ENCODE results near the gene RTEL1.

The RTEL1 gene

GRCh38 chr20:63704749-63705117 is 46.6 kb downstream of the RTEL1 start:
- Histone ChIP-seq H3K4me3 (no peak overlapping the region), H3K9me3 (ENCODE audit: low read depth, low read length) (no peaks in the 10 kb centered on the region), H3K9ac (ENCODE audit: insufficient read length) (no peak overlapping the region), H3K27ac (no peak overlapping the region), H3K36me3 (ENCODE audit: insufficient read depth, low read length) (peaks cover 10% of the 10 kb centered on the region; the same call in 1 of the 2 replicates)
- no peak for DNase-seq (ENCODE audit: low read depth, low spot score)
- no peak for TF ChIP-seq EZH2 (IDR thresholded peaks at IDR 0.05)
- TF ChIP-seq POLR2AphosphoS5 (IDR thresholded peaks at IDR 0.05; ENCODE audit: borderline replicate concordance, low read depth, low read length) = no peak
- no peak for TF ChIP-seq FOXP2 (optimal IDR thresholded peaks at IDR 0.05; ENCODE audit: control extremely low read depth, extremely low read length, insufficient read depth)

GRCh38 chr20:63705232-63706026 is 47.3 kb downstream of the RTEL1 start:
- TF ChIP-seq FOXP2 (optimal IDR thresholded peaks at IDR 0.05; ENCODE audit: control extremely low read depth, extremely low read length, insufficient read depth) (no peak), POLR2AphosphoS5 (IDR thresholded peaks at IDR 0.05; ENCODE audit: borderline replicate concordance, low read depth, low read length) (no peak), EZH2 (IDR thresholded peaks at IDR 0.05) (no peak)
- no peak overlapping the region for H3K27ac ChIP-seq
- H3K9ac ChIP-seq (ENCODE audit: insufficient read length) = no peak overlapping the region
- no peak for DNase-seq (ENCODE audit: low read depth, low spot score)
- H3K9me3 ChIP-seq (ENCODE audit: low read depth, low read length) = no peaks in the 10 kb centered on the region
- H3K4me3 ChIP-seq = no peak overlapping the region
- H3K36me3 ChIP-seq (ENCODE audit: insufficient read depth, low read length) = peaks cover 12% of the 10 kb centered on the region

- peak overlapping the region; percentile 96; the same call in 1 of the 2 replicates for H3K4me3 ChIP-seq
- H3K36me3 ChIP-seq (ENCODE audit: insufficient read depth, low read length) = peaks cover 19% of the 10 kb centered on the region
- DNase-seq (ENCODE audit: low read depth, low spot score) = no peak
- H3K9me3 ChIP-seq (ENCODE audit: low read depth, low read length) = no peaks in the 10 kb centered on the region
- no peak overlapping the region for H3K27ac ChIP-seq
- H3K9ac ChIP-seq (ENCODE audit: insufficient read length) = peak overlapping the region; percentile 82
- no peak for TF ChIP-seq FOXP2 (optimal IDR thresholded peaks at IDR 0.05; ENCODE audit: control extremely low read depth, extremely low read length, insufficient read depth)
- no peak for TF ChIP-seq EZH2 (IDR thresholded peaks at IDR 0.05)
- no peak for TF ChIP-seq POLR2AphosphoS5 (IDR thresholded peaks at IDR 0.05; ENCODE audit: borderline replicate concordance, low read depth, low read length)
Observed at GRCh38 chr20:63706027-63706695, 48.0 kb downstream of the RTEL1 start.

- Histone ChIP-seq H3K9ac (ENCODE audit: insufficient read length) (peak overlapping the region; percentile 82), H3K4me3 (peak overlapping the region; percentile 96), H3K36me3 (ENCODE audit: insufficient read depth, low read length) (peaks cover 27% of the 10 kb centered on the region), H3K27ac (no peak overlapping the region), H3K9me3 (ENCODE audit: low read depth, low read length) (peaks cover 3% of the 10 kb centered on the region; the same call in 1 of the 2 replicates)
- no peak for DNase-seq (ENCODE audit: low read depth, low spot score)
- TF ChIP-seq EZH2 (IDR thresholded peaks at IDR 0.05) (no peak), POLR2AphosphoS5 (IDR thresholded peaks at IDR 0.05; ENCODE audit: borderline replicate concordance, low read depth, low read length) (no peak), FOXP2 (optimal IDR thresholded peaks at IDR 0.05; ENCODE audit: control extremely low read depth, extremely low read length, insufficient read depth) (no peak)
Observed at GRCh38 chr20:63706852-63707557, 48.9 kb downstream of the RTEL1 start.

GRCh38 chr20:63707558-63708300 is 49.6 kb downstream of the RTEL1 start, which contains the start of the genes ARFRP1 and ZGPAT:
Gene ARFRP1, minus strand, starts transcription at chr20:63707976. Its CDS starts 885 bp downstream, at chr20:63707091.
Gene ZGPAT, plus strand, starts transcription at chr20:63708039. Its CDS starts 542 bp downstream, at chr20:63708581.
- Histone ChIP-seq H3K36me3 (ENCODE audit: insufficient read depth, low read length) (peaks cover 35% of the 10 kb centered on the region), H3K9me3 (ENCODE audit: low read depth, low read length) (peaks cover 8% of the 10 kb centered on the region; the same call in 1 of the 2 replicates), H3K9ac (ENCODE audit: insufficient read length) (peak within 1 kb of the TSS; percentile 82), H3K4me3 (peak within 1 kb of the TSS; percentile 96), H3K27ac (0 out of 2 replicates have a peak within 1 kb of the TSS, but pooled peaks have one; percentile 46)
- no peak for DNase-seq (ENCODE audit: low read depth, low spot score)
- TF ChIP-seq EZH2 (IDR thresholded peaks at IDR 0.05) (no peak), POLR2AphosphoS5 (IDR thresholded peaks at IDR 0.05; ENCODE audit: borderline replicate concordance, low read depth, low read length) (peak; percentile 77)

GRCh38 chr20:63708301-63709148 is 50.4 kb downstream of the RTEL1 start:
- Histone ChIP-seq H3K27ac (no peak overlapping the region), H3K9ac (ENCODE audit: insufficient read length) (peak overlapping the region; percentile 82), H3K36me3 (ENCODE audit: insufficient read depth, low read length) (peaks cover 40% of the 10 kb centered on the region), H3K4me3 (peak overlapping the region; percentile 96), H3K9me3 (ENCODE audit: low read depth, low read length) (peaks cover 8% of the 10 kb centered on the region; the same call in 1 of the 2 replicates)
- DNase-seq (ENCODE audit: low read depth, low spot score) = no peak
- TF ChIP-seq EZH2 (IDR thresholded peaks at IDR 0.05) = no peak
- no peak for TF ChIP-seq FOXP2 (optimal IDR thresholded peaks at IDR 0.05; ENCODE audit: control extremely low read depth, extremely low read length, insufficient read depth)
- no peak for TF ChIP-seq POLR2AphosphoS5 (IDR thresholded peaks at IDR 0.05; ENCODE audit: borderline replicate concordance, low read depth, low read length)

GRCh38 chr20:63709149-63709527 is 51.0 kb downstream of the RTEL1 start:
- Histone ChIP-seq H3K4me3 (peak overlapping the region; percentile 96; the same call in 1 of the 2 replicates), H3K9me3 (ENCODE audit: low read depth, low read length) (peaks cover 8% of the 10 kb centered on the region; the same call in 1 of the 2 replicates), H3K27ac (no peak overlapping the region), H3K9ac (ENCODE audit: insufficient read length) (no peak overlapping the region), H3K36me3 (ENCODE audit: insufficient read depth, low read length) (peaks cover 44% of the 10 kb centered on the region)
- TF ChIP-seq EZH2 (IDR thresholded peaks at IDR 0.05) (no peak), FOXP2 (optimal IDR thresholded peaks at IDR 0.05; ENCODE audit: control extremely low read depth, extremely low read length, insufficient read depth) (no peak), POLR2AphosphoS5 (IDR thresholded peaks at IDR 0.05; ENCODE audit: borderline replicate concordance, low read depth, low read length) (no peak)
- no peak for DNase-seq (ENCODE audit: low read depth, low spot score)
